ENCODE measurements around the gene ACTL10. TPM values are rescaled to one million over a fixed set of nuclear protein-coding genes. Genes with fewer than 3 reads are reported as not detected.
A peak's percentile ranks its signal among the peaks of the same experiment; 100 is the strongest.

The ACTL10 gene
- total RNA-seq, 1 experiment from 2014 or later = not detected

- no peak for DNase-seq (ENCODE audit: low read depth)
These were observed 17.5 kb upstream of the ACTL10 start for GRCh38 chr20:33649201-33649681.

DNA sequence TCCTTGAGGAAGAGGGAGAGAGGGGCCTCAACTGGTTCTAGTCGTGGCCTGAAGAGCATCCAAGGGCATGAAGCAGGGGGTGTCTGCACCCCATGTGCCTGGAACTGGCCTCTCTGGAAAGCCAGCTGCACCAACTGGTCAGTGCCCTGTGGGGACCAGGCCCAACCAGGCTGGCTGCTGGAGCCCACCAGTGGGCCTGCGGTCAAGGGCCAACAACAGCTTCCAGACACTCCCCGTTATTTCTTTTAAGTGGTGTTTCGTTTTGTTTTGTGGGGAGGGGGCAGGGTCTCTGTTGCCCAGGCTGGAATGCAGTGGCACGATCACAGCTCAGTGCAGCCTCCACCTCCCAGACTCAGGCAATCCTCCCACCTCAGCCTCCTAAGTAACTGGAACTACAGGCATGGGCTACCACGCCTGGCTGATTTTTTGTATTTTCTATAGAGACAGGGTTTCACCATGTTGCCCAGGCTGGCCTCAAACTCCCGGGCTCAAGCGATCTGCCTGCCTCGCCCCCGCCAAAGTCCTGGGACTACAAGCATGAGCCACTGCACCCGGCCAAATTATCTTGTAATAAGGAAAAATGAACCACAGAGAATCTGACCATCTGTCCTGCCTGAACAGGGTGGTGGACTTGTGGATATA, 16.5 kb upstream of the ACTL10 start:
- no peak for DNase-seq (ENCODE audit: low read depth)

- no peak for DNase-seq (ENCODE audit: low read depth)
These were observed 15.8 kb upstream of the ACTL10 start for GRCh38 chr20:33650753-33651561.

DNA sequence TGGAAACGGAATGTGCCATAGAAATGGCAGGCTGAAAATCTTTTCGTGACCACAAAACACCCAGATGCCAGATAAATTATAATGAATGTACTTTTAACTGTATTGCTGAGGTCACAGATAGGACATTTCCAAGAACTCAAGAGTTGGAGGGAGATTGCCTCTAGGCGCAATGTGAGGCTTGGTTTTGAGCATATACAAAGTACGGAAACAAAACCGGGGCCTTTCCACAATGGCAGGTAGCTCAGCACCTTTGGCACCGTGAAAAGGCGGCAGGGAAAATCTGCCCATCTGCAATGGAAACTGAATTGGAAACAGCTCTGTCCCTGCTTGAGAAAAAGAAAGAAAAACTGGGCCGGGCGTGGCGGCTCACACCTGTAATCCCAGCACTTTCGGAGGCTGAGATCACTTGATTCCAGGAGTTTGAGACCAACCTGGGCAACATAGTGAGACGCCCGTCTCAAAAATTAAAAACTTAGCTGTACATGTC, 15.1 kb upstream of the ACTL10 start:
- DNase-seq (ENCODE audit: low read depth) = peak; percentile 67

DNA sequence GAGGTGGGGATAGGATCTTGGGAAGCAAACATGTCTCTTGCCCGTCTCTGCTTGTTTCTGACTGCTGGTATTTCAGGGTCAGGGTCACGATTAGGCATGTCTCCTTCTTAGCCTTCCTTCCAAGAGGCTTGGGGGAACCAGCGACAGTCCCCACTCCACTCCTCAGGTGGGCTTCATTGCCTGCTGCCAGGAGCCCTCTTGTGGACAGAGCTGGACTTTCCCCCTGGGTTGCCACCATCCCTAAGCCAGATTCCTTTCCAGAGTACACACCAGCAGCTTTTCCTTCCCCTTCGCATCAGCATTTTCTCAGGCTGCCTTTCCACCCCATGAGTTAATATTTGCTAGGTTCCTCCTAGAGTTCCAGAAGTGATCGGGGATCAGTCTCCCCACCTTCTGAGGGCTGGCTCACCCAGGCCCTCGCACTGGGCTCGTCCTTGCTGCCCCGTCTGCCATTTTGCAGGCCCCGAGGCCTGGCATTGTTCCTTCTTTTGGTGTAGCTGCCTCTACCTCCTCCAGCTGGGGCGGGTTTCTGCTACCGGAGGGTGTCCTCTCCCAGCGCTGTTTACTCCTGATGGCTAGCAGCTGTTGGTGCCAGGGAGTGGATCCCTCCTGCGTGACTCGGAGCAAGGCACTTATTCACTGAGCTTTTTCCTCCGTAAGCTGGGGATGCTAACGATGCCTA, 13.4 kb upstream of the ACTL10 start:
- DNase-seq (ENCODE audit: low read depth) = peak; percentile 72

DNA sequence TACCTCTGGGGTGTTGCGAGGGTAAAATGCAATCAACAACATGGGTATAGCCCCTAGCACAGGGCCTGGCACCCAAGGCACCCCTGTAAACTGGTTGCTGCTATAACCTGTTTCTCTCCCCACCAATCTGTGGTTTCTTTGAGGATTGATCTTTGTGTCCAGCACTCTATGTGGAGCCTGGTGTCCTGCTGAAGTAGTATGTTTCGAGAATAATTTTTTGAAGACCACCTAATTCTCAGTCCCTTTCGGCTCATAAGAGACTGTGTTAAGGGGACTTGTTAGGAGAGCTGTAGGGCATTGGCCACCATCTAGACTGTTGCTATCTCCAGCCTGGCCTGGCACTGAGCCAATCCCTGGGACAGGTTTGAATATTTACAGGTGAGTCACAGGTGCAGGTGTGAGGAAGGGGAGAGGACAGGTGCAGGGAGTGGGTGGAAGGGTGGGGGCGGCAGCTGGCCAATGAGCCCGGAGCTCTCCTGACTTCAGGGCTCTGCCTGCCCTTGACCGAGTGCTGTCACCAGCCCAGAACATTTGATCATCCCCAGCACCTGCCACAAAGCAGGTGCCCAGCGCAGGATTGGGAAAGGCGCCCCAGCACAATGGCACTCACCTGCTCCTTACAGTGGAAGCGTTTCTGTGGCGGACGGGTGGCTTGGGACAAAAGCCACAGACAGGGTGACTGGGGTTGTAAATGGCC, 12.7 kb upstream of the ACTL10 start:
- no peak for DNase-seq (ENCODE audit: low read depth)

- no peak for DNase-seq (ENCODE audit: low read depth)
These were observed 12.0 kb upstream of the ACTL10 start for GRCh38 chr20:33654680-33655161.

DNA sequence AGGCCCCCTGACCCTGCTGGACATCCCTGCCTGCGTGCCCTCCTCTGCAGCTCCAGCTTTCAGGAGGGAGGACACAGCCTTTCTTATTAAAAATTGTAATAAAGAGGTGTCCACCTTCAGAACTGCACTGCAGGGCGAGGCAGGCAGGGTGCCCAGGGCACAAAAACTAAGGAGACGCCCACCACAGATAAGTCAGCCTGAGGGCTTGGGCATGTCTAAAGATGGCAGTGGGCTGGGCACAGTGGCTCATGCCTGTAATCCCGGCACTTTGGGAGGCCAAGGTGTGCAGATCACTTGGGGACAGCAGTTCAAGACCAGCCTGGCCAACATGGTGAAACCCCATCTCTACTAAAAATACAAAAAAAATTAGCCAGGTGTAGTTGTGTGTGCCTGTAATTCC, 11.6 kb upstream of the ACTL10 start:
- no peak for DNase-seq (ENCODE audit: low read depth)

GRCh38 chr20:33656010-33656782, 10.5 kb upstream of the ACTL10 start:
- no peak for DNase-seq (ENCODE audit: low read depth)

DNA sequence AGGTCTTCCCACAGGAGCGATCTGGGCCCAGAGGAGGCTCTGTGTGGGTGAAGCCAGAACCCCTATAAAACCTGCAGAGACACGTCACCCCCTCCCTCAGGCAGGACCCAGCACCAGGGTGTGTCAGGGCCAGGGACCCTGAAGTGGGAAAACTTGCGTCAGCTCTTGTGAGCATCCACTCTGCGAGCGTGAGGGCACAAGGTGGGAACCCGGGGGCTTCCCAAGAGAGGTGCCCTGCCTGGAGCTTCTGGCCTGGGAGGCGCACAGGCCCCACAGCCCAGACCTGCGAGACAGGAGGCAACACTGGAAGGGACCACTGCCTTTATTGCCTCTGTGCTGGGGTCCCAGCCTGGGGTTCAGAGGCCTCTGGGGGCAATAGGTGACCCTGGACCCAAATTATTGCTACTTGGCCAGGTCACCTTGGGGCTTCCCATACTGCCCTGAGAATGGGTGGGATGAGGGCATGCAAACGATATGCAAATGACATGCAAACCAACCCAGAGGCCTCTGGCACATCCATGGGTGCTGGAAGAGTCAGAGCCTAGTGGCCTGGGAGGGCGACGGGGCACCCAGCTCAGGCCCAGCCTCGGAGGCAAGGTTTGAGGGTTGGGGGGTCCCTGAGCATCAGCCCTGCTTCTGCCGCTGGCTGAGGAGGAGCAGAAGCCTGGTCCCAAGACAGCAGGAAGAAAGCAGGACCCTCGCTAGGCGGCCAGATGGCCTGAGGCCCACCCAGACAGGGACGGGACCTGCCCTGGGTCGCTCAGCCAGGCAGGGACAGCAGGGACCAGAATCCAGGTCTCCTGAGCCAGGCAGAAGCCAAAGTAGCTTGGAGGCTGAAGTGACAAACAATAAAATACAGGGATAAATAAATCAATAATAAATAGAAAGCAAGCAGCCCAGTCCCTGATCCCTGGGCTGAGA, 9.7 kb upstream of the ACTL10 start:
- no peak for DNase-seq (ENCODE audit: low read depth)

- no peak for DNase-seq (ENCODE audit: low read depth)
These were observed 9.0 kb upstream of the ACTL10 start for GRCh38 chr20:33657704-33658095.

- DNase-seq (ENCODE audit: low read depth) = no peak
These were observed 8.2 kb upstream of the ACTL10 start for GRCh38 chr20:33658510-33658909.

DNA sequence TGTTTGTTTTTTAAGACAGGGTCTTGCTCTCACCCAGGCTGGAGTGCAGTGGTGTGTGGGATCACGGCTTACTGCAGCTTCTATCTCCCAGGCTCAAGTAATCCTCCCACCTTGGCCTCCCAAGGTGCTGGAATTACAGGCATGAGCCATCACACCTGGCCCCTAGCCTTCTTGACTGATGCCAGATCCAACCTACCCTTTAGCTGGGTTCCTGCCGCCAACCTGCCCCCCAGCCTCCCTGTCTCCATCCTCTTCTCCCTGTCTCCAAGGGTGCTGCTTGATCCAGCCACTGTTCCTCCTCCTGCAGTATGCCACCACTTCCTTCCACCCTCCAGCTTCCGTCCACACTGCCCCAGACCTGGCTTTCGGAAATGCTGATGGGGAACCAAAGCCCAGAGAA, 7.8 kb upstream of the ACTL10 start:
- no peak for DNase-seq (ENCODE audit: low read depth)

DNA sequence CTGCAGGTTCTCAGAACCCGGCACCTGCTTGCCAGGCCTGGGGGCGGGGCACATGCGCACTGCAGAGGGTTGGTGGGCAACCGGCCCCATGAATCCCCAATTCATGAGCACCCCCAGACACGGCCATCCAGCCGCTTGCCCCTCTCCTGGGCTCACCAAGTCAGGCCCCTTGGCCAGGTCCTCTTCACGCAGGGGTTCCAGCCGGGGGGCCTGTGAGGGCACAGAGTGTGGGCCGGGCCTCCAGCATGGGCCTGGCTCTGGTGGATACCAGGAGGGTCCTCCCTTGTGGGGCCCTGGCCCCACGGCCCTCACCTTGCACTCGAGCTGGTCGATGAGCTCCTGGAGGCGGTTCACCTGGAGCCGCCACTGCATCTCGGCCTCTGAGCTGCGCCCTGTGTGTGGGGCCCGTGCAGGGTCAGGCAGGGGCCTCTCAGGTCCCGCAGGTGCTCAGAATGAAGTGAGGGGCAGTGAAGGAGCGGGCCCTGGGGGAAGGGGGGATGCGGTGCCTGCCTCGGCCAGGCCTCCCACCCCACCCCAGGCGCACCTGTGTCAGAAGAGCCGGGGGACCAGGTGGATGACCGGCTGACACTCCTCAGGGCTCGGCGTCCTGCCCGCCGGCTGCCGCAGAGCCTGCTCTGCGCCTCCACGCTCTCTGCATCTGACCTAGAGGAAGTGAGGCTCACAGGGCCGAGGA, 7.3 kb upstream of the ACTL10 start:
- DNase-seq (ENCODE audit: low read depth) = no peak

- no peak for DNase-seq (ENCODE audit: low read depth)
These were observed 6.6 kb upstream of the ACTL10 start for GRCh38 chr20:33660035-33660684.

DNA sequence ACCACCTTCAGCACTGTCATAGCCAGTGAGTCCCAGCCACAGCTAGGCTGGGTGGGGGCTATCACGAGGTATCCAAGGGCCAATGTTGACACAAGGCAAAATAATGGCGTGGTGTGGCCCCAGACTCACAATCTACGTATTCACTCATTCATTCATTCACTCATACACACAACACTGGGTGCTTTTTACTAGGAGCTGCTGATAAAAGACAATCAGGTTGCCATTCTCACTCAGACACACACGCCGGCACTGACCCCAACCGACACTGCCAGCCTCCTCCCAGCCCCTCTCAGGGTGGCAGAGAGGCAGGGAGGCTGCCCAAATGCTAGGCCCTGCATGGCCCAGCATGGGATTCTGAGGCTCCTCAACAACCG, 6.1 kb upstream of the ACTL10 start:
- no peak for DNase-seq (ENCODE audit: low read depth)

GRCh38 chr20:33662172-33662571, 4.6 kb upstream of the ACTL10 start, which contains the start of gene C20orf144:
Gene C20orf144 (plus strand): TSS chr20:33662327. CDS start chr20:33662346, 19 bp downstream.
- no peak for DNase-seq (ENCODE audit: low read depth)
